Smooth muscle cell (in vitro differentiated cells): Measurements from ENCODE around the gene THSD8. TPM values are rescaled to one million over a fixed set of nuclear protein-coding genes. Genes with fewer than 3 reads are reported as not detected.
A peak's percentile ranks its signal among the peaks of the same experiment; 100 is the strongest.

Experiments
- DNase-seq: peaks from one replicate; lab custom pipeline; 2025; ENCODE audit not compliant: unreplicated experiment; lab: John Stamatoyannopoulos, UW
- H2AFZ ChIP-seq: fragments of 200-600 bp; sonication (generic); 2 replicates; pipeline ENCODE4 v1.6.0; 2016; ENCODE audit warnings: antibody characterized with exemption, low read depth, mild to moderate bottlenecking
- H3F3A ChIP-seq: fragments of 200-600 bp; sonication (generic); 2 replicates; pipeline ENCODE4 v1.6.0; 2017; ENCODE audit warnings: antibody characterized with exemption, low read depth
- H3K27ac ChIP-seq: fragments of 200-600 bp; sonication (generic); 2 replicates; pipeline ENCODE4 v1.5.1; 2016; ENCODE audit warnings: low read depth, mild to moderate bottlenecking
- H3K27me3 ChIP-seq: fragments of 200-600 bp; sonication (generic); 2 replicates; pipeline ENCODE4 v1.6.1; 2016; ENCODE audit warnings: low read depth, mild to moderate bottlenecking
- H3K36me3 ChIP-seq: fragments of 200-600 bp; sonication (generic); 2 replicates; pipeline ENCODE4 v1.5.1; 2016; ENCODE audit warnings: low read depth
- H3K4me1 ChIP-seq: fragments of 200-600 bp; sonication (generic); 2 replicates; pipeline ENCODE4 v1.5.1; 2016; ENCODE audit warnings: low read depth
- H3K4me2 ChIP-seq: fragments of 200-600 bp; sonication (generic); 2 replicates; pipeline ENCODE4 v1.6.0; 2016; ENCODE audit warnings: mild to moderate bottlenecking
- H3K4me3 ChIP-seq: fragments of 200-600 bp; sonication (generic); 2 replicates; pipeline ENCODE4 v1.5.1; 2016; ENCODE audit warnings: mild to moderate bottlenecking
- H3K79me2 ChIP-seq: fragments of 200-600 bp; sonication (generic); 2 replicates; pipeline ENCODE4 v1.6.0; 2016; ENCODE audit warnings: low read depth, mild to moderate bottlenecking
- H3K9ac ChIP-seq: fragments of 200-600 bp; sonication (generic); 2 replicates; pipeline ENCODE4 v1.6.0; 2016; ENCODE audit warnings: low read depth
- H3K9me3 ChIP-seq: fragments of 200-600 bp; sonication (generic); replicated peaks from 2 replicates; pipeline ENCODE4 v1.5.1; 2016; ENCODE audit warnings: low read depth
- H4K20me1 ChIP-seq: fragments of 200-600 bp; sonication (generic); 2 replicates; pipeline ENCODE4 v1.6.0; 2016; ENCODE audit warnings: low read depth
- WGBS: methylation state at CpG from one replicate; pipeline ENCODE4 v1.1.7; 2016; ENCODE audit warnings: low lambda C conversion rate; 5-methylcytosine and 5-hydroxymethylcytosine counted together
- polyA plus RNA-seq: library from polyadenylated mRNA; unstranded; fragments of >200 nt; fragmentation: Nextera tagmentation; extraction: Ambion mirVana; gene quantifications from 2 replicates; pipeline ENCODE4 v1.2.1, GENCODE V29; 2016
- total RNA-seq: library from RNA; depleted of rRNA; stranded (reverse); fragments of >200 nt; gene quantifications from 2 replicates; pipeline ENCODE4 v1.2.3, GENCODE V29; 2014
- TF ChIP-seq, protein P1 (sequence below): fragments of 200-600 bp; sonication (generic); IDR thresholded peaks from 2 replicates; pipeline ENCODE4 v1.5.1; 2017; ENCODE audit warnings: borderline replicate concordance, mild to moderate bottlenecking, antibody characterized with exemption; ENCODE audit not compliant: insufficient read depth, poor library complexity, severe bottlenecking

The THSD8 gene
- total and polyA plus RNA-seq, 2 experiments from 2014 or later = 8.0 TPM; not detected in 1

DNA sequence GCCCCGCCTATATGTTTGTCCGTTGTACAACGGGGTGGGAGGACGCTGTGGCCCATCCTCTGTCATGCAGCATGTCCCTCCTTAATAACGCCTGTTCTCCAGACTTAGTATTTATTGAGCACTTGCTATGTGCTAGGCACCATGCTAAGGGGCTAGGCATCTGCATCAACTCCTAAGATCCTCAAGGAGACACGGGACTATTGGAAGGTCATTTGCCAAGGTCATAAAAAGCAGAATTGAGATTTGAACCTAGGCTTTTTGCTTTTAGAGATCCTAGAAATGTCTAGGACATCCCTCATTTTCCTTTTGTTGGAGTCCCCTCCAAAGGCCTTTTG lies 34.6 kb downstream of the THSD8 start:
- peaks cover 69% of the 10 kb centered on the region for H3K27me3 ChIP-seq
- TF ChIP-seq, protein P1, sequence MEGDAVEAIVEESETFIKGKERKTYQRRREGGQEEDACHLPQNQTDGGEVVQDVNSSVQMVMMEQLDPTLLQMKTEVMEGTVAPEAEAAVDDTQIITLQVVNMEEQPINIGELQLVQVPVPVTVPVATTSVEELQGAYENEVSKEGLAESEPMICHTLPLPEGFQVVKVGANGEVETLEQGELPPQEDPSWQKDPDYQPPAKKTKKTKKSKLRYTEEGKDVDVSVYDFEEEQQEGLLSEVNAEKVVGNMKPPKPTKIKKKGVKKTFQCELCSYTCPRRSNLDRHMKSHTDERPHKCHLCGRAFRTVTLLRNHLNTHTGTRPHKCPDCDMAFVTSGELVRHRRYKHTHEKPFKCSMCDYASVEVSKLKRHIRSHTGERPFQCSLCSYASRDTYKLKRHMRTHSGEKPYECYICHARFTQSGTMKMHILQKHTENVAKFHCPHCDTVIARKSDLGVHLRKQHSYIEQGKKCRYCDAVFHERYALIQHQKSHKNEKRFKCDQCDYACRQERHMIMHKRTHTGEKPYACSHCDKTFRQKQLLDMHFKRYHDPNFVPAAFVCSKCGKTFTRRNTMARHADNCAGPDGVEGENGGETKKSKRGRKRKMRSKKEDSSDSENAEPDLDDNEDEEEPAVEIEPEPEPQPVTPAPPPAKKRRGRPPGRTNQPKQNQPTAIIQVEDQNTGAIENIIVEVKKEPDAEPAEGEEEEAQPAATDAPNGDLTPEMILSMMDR = no peak
- no peak overlapping the region for H3K9ac ChIP-seq
- WGBS = 16% methylated on average over 6 of the region's 6 CpGs
- no peaks in the 10 kb centered on the region for H3K36me3 ChIP-seq
- peaks cover 13% of the 10 kb centered on the region for H3F3A ChIP-seq
- H3K79me2 ChIP-seq = no peaks in the 10 kb centered on the region
- H3K4me3 ChIP-seq = no peak overlapping the region
- DNase-seq = no peak
- no peak overlapping the region for H3K27ac ChIP-seq
- H3K4me1 ChIP-seq = peaks cover 6% of the 10 kb centered on the region
- peaks cover 3% of the 10 kb centered on the region for H4K20me1 ChIP-seq
- H3K9me3 ChIP-seq = no peaks in the 10 kb centered on the region
- no peak overlapping the region for H2AFZ ChIP-seq
- H3K4me2 ChIP-seq = no peak overlapping the region

DNA sequence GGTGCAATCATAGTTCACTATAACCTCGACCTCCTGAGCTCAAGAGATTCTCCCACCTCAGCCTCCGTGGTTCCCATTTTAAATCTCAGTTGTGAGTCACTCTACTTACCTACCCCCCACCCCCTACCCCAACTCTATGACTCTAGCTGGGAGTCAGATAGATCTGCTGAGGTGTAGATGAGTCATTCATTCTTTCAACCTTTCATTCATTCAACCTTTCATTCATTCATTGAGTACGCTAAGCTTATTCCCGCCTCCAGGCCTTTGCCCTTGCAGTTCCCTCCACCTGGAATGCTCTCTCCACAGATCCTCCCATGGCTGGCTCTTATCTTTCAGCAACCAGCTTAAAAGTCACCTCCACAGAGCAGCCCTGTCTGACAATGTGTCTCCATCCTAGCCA lies 35.4 kb downstream of the THSD8 start:
- no peaks in the 10 kb centered on the region for H3K36me3 ChIP-seq
- DNase-seq = no peak
- no peaks in the 10 kb centered on the region for H3K79me2 ChIP-seq
- H3K4me3 ChIP-seq = no peak overlapping the region
- H4K20me1 ChIP-seq = peaks cover 3% of the 10 kb centered on the region
- no peak overlapping the region for H3K4me2 ChIP-seq
- H3K4me1 ChIP-seq = peaks cover 8% of the 10 kb centered on the region
- TF ChIP-seq, protein P1 = no peak
- H2AFZ ChIP-seq = no peak overlapping the region
- peaks cover 13% of the 10 kb centered on the region for H3F3A ChIP-seq
- WGBS = 72% methylated on average over 4 of the region's 4 CpGs
- H3K9me3 ChIP-seq = no peaks in the 10 kb centered on the region
- no peak overlapping the region for H3K9ac ChIP-seq
- H3K27me3 ChIP-seq = peaks cover 69% of the 10 kb centered on the region
- no peak overlapping the region for H3K27ac ChIP-seq

- Histone ChIP-seq H3K4me3 (peak within 1 kb of the TSS; percentile 47), H3K36me3 (no peaks in the 10 kb centered on the region), H3F3A (peaks cover 13% of the 10 kb centered on the region), H3K4me2 (peak within 1 kb of the TSS; percentile 87), H4K20me1 (no peaks in the 10 kb centered on the region), H3K9me3 (no peaks in the 10 kb centered on the region), H3K9ac (no peak within 1 kb of the TSS), H2AFZ (no peak within 1 kb of the TSS), H3K79me2 (no peaks in the 10 kb centered on the region), H3K27me3 (peaks cover 65% of the 10 kb centered on the region), H3K4me1 (peaks cover 8% of the 10 kb centered on the region), H3K27ac (no peak within 1 kb of the TSS)
- WGBS = 1% methylated on average over 20 of the region's 69 CpGs
- TF ChIP-seq, protein P1 = peak; percentile 49
- no peak for DNase-seq
Measured at GRCh38 chr19:12838182-12838885, 36.5 kb downstream of the THSD8 start, which contains the start of gene MAST1. Gene MAST1 (plus strand): TSS chr19:12838515. CDS start chr19:12838573, 58 bp downstream.
